Measurements from ENCODE around the gene PDAP1. TPM values are rescaled to one million over a fixed set of nuclear protein-coding genes. Genes with fewer than 3 reads are reported as not detected.
A peak's percentile ranks its signal among the peaks of the same experiment; 100 is the strongest.

The PDAP1 gene
- total and polyA plus RNA-seq, 9 of the 15 experiments (the other 6 are each of a cell fraction or from before 2014, with no cell fraction given): 10.2 to 315 (median 129) TPM

DNA sequence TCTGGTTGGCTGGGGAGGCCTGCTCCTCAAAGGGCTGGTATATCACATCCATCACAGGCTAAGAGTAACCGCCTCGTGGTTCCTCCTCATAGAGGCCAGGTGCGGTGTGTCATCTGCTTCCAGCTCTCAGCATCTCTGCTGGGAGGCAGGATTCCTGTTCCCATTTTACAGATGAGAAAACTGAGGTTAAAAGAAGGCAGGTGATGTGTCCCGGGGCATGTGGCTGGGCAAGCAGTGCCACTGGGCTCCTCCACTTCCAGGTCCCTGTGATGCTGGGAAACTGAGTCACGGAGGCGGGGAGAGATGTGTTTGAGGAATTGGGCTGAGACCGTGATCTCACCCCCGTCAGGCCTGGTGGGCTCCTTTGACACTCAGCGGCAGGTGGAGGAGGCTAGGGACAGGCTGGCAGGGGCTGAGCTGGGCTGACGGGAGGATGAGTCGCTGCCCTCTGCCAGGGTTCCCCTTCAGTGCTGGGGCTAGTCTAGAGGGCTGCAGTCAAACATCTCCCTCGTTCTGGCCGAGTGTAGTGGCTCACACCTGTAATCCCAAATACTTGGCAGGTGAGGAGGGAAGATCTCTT is 24.5 kb downstream of the PDAP1 start:
- Histone ChIP-seq H3K4me1 (replicated peaks in 1 of 2; ENCODE audit: control insufficient read depth in 2 of 2, insufficient read depth in 2 of 2, low read length in 2 of 2) (peaks cover 23 to 47% of the 10 kb centered on the region in 2 experiments), H3K27me3 (ENCODE audit: control insufficient read depth in 2 of 2, insufficient read depth in 2 of 2, low read length in 2 of 2) (no peaks in the 10 kb centered on the region), H2AFZ (ENCODE audit: low read depth, low read length) (no peak overlapping the region), H4K20me1 (replicated peaks; ENCODE audit: control insufficient read depth, insufficient read depth, low read length) (peaks cover 31% of the 10 kb centered on the region), H3K79me2 (ENCODE audit: control insufficient read depth, insufficient read depth, low read length) (peaks cover 57% of the 10 kb centered on the region), H3K9ac (ENCODE audit: insufficient read depth in 1 of 2, low read depth in 2 of 2, low read length in 2 of 2) (peak overlapping the region in 1 of 2 experiments; percentile 46; a peak in 1 of 4 replicates), H3K36me3 (ENCODE audit: control insufficient read depth, insufficient read depth, low read length) (peaks cover 73% of the 10 kb centered on the region; the same call in 2 of the 3 replicates), H3K4me2 (ENCODE audit: insufficient read depth, low read length) (no peak overlapping the region), H3K27ac (ENCODE audit: extremely low read depth, low read depth, low read length) (no peak overlapping the region), H3K9me3 (replicated peaks; ENCODE audit: control insufficient read depth, insufficient read depth, low read depth, low read length) (no peaks in the 10 kb centered on the region), H3K4me3 (no peak overlapping the region), H3K9me1 (ENCODE audit: control insufficient read depth, insufficient read depth, low read length) (peaks cover 6% of the 10 kb centered on the region)
- in situ Hi-C loops (cut with MboI) (no loop called here), intact Hi-C loops (cut with micrococcal nuclease) (no loop called here)
- whole genome bisulfite sequencing (ENCODE audit: insufficient coverage, low coverage, missing lambda C conversion rate): 90% methylated on average over 13 of the region's 13 CpGs
- DNase-seq (ENCODE audit: extremely low read depth in 1 of 4, low spot score in 3 of 4) (no peak), FAIRE-seq (no peak), ATAC-seq (no peak)
- no TSS peak for BruUV-seq (replicated peaks)
- ChIA-PET POLR2A (no interaction called here), CTCF (ENCODE audit: low intra/inter-chr PET ratio) (no interaction called here)
- TF ChIP-seq NUFIP1 (IDR thresholded peaks at IDR 0.05; ENCODE audit: partially characterized antibody) (no peak), SUPT5H (IDR thresholded peaks at IDR 0.05) (0 out of 2 replicates have a peak, but pooled peaks have one; percentile 14), ZNF316 (IDR thresholded peaks at IDR 0.05) (no peak), CHD4 (IDR thresholded peaks at IDR 0.05; ENCODE audit: insufficient read depth, insufficient replicate concordance, low read depth, low read length, poor library complexity, severe bottlenecking) (peak; percentile 70), ESRRB (CRISPR knock-in tag; IDR thresholded peaks at IDR 0.05; ENCODE audit: borderline replicate concordance) (no peak), POLR2G (IDR thresholded peaks at IDR 0.05; ENCODE audit: low read depth, low read length) (peak; percentile 56), L3MBTL2 (IDR thresholded peaks at IDR 0.05) (no peak), DDX20 (tag; IDR thresholded peaks at IDR 0.05; ENCODE audit: low read depth) (no peak), TARDBP (IDR thresholded peaks at IDR 0.05) (no peak), RBM22 (IDR thresholded peaks at IDR 0.05; ENCODE audit: low read depth, low read length, poor library complexity, severe bottlenecking) (peak; percentile 56), SMARCA5 (IDR thresholded peaks at IDR 0.05) (peak; percentile 64), NCOA4 (IDR thresholded peaks at IDR 0.05; ENCODE audit: partially characterized antibody) (no peak), SP1 (CRISPR knock-in tag; IDR thresholded peaks at IDR 0.05) (no peak), ZNF274 (IDR thresholded peaks at IDR 0.05; ENCODE audit: borderline replicate concordance, low read depth, low read length) (no peak), RBM25 (IDR thresholded peaks at IDR 0.05; ENCODE audit: low read depth, low read length, severe bottlenecking) (peak; percentile 75), CBX1 (IDR thresholded peaks at IDR 0.05; ENCODE audit: low read depth) (peak; percentile 45; the same call in 1 of the 2 replicates), RBFOX2 (IDR thresholded peaks at IDR 0.05; ENCODE audit: low read depth, low read length) (0 out of 2 replicates have a peak, but pooled peaks have one; percentile 2), FOXP1 (CRISPR knock-in tag; IDR thresholded peaks at IDR 0.05) (no peak), TOE1 (IDR thresholded peaks at IDR 0.05; ENCODE audit: borderline replicate concordance) (no peak), TOE1 (CRISPR knock-in tag; IDR thresholded peaks at IDR 0.05; ENCODE audit: borderline replicate concordance, low read depth) (no peak), KDM1A (IDR thresholded peaks at IDR 0.05) (peak in 1 of 2 experiments; percentile 69; a peak in 2 of 4 replicates)
- TF ChIP-seq, protein P1, sequence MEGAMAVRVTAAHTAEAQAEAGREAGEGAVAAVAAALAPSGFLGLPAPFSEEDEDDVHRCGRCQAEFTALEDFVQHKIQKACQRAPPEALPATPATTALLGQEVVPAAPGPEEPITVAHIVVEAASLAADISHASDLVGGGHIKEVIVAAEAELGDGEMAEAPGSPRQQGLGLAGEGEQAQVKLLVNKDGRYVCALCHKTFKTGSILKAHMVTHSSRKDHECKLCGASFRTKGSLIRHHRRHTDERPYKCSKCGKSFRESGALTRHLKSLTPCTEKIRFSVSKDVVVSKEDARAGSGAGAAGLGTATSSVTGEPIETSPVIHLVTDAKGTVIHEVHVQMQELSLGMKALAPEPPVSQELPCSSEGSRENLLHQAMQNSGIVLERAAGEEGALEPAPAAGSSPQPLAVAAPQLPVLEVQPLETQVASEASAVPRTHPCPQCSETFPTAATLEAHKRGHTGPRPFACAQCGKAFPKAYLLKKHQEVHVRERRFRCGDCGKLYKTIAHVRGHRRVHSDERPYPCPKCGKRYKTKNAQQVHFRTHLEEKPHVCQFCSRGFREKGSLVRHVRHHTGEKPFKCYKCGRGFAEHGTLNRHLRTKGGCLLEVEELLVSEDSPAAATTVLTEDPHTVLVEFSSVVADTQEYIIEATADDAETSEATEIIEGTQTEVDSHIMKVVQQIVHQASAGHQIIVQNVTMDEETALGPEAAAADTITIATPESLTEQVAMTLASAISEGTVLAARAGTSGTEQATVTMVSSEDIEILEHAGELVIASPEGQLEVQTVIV (CRISPR knock-in tag; IDR thresholded peaks at IDR 0.05; ENCODE audit: borderline replicate concordance): no peak
- TF ChIP-seq, protein P2, sequence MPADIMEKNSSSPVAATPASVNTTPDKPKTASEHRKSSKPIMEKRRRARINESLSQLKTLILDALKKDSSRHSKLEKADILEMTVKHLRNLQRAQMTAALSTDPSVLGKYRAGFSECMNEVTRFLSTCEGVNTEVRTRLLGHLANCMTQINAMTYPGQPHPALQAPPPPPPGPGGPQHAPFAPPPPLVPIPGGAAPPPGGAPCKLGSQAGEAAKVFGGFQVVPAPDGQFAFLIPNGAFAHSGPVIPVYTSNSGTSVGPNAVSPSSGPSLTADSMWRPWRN (IDR thresholded peaks at IDR 0.05; ENCODE audit: low read depth): no peak

Measured in K562 (cell line).